KOPT-K1 (cell line): ENCODE data around the gene AIM2.
"Not testable (repeated sequence)": the region's sequence is repeated elsewhere in the genome, so short reads cannot be mapped to it uniquely, and the experiment has no call there.

Source experiments
- H3K27ac ChIP-seq: fragments of 200-600 bp; sonication (generic); 2 replicates; pipeline ENCODE4 v1.5.1; 2016; ENCODE audit warnings: antibody characterized with exemption, mild to moderate bottlenecking, low read depth, low read length; ENCODE audit not compliant: poor library complexity, severe bottlenecking
- H3K36me3 ChIP-seq: fragments of 200-600 bp; sonication (generic); 2 replicates; pipeline ENCODE4 v1.5.1; 2017; ENCODE audit warnings: antibody characterized with exemption, mild to moderate bottlenecking, low read length, moderate library complexity; ENCODE audit not compliant: insufficient read depth
- H3K9me3 ChIP-seq: fragments of 200-600 bp; sonication (generic); 2 replicates; pipeline ENCODE4 v1.5.1; 2017; ENCODE audit warnings: antibody characterized with exemption, low read length, mild to moderate bottlenecking; ENCODE audit not compliant: insufficient read depth, poor library complexity, severe bottlenecking

AIM2 gene, protein sequence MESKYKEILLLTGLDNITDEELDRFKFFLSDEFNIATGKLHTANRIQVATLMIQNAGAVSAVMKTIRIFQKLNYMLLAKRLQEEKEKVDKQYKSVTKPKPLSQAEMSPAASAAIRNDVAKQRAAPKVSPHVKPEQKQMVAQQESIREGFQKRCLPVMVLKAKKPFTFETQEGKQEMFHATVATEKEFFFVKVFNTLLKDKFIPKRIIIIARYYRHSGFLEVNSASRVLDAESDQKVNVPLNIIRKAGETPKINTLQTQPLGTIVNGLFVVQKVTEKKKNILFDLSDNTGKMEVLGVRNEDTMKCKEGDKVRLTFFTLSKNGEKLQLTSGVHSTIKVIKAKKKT

DNA sequence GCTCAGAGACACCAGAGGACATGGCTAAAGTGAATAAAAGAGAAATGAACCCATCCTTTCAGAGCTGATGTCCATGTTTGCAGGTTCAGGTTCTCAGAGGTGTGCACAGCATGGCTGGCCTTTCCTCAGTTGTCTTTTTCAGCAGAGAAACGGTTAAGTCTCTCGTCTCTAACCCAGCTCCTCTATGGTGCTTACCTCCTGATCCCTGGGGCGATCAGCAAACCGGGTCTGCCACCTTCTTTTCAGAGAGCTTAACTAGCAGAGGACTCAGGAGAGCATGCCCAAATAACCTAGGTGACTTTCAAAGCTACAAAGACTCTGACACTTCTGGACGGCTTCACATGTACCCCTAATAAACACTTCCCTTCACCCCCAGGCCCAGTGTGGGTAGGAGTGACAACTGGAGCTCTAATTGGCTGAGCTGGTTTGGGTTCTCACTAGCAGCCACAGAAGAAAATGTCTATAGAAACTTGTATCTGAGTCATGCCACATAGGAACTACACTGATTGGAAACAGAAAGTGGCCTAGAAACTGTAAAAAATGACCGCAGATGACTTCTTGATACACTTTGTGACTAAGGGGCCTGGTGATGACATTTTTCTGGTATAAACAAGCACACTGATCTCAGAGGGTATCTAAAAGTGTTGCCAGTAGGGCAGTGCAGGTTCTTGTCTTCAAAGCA lies at the start of gene AIM2:
TSS of gene AIM2 (minus strand) at position 329 of the 682 bp plus-strand sequence. CDS start 3,267 bp downstream, outside the sequence.
- Histone ChIP-seq H3K9me3 (no peaks in the 10 kb centered on the region), H3K27ac (no peak within 1 kb of the TSS), H3K36me3 (no peaks in the 10 kb centered on the region)

DNA sequence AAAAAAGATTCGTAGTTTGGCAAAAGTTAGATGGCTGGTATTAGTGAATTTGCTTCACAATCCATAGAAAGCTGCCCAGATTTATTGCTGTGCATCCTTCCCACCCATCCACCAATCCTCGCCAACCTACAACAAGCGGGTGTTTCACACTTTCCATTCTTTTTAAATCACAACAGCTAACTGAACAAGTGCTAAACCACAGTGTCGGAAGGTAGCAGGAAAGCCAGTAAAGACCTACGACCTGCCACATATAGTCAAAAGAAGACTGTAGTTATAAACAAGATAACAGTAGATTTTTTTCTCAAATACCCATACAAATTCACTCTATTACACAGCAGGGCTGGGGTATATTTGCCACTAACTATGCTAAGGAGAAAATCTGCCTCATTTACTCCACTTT lies 47.0 kb upstream of the AIM2 start:
- Histone ChIP-seq H3K36me3 (no peaks in the 10 kb centered on the region), H3K27ac (no peak overlapping the region), H3K9me3 (no peaks in the 10 kb centered on the region)

DNA sequence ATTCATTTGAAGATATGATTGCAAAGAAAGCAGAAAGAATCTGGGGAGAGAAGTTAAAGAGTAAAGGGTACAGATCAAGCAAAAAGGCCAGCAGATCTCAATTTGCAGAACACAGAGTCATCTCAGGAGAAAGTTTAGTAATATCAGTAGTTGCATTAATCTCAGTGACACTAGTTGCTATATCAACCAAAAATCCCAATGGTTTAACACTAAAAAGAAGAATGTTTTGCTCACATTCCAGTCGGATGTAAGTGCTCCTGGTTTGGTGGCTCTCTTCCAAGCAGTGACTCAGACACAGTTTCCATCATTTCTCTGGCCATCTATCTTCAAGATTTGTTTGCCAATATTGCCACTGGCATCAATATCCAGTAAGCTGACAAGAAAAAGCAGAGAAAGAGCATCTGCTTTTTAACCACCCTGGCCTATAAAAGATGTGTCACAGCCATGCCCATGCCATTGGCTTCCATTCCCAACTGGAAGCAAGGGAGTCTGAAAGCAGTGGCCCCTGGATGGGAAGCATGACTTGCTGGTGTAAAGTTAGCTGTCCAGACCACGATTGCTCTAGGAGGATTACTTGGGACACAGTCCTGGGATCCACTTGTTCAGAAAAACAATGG lies 45.5 kb upstream of the AIM2 start:
- H3K9me3 ChIP-seq = no peaks in the 10 kb centered on the region
- H3K27ac ChIP-seq = no peak overlapping the region
- H3K36me3 ChIP-seq = no peaks in the 10 kb centered on the region

DNA sequence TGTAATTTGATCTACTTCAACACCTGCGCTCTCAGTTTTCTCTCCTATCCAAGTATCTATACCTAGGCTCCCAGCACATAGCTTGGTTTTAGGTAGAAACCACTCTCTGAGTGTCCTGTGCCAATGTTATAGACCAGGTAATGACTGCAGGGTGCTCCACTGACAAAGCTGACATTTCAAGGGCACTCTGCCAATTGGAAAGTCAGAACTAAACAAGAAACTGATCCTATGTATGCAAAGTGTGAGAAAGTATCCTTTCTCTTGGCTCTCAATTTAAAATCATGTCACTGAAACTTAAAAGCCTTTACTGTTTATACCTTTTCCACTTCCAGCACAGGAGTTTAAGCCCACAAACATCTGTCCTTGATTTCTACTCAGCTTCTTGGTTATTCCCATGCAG lies 45.0 kb upstream of the AIM2 start:
- no peaks in the 10 kb centered on the region for H3K9me3 ChIP-seq
- no peaks in the 10 kb centered on the region for H3K36me3 ChIP-seq
- no peak overlapping the region for H3K27ac ChIP-seq

DNA sequence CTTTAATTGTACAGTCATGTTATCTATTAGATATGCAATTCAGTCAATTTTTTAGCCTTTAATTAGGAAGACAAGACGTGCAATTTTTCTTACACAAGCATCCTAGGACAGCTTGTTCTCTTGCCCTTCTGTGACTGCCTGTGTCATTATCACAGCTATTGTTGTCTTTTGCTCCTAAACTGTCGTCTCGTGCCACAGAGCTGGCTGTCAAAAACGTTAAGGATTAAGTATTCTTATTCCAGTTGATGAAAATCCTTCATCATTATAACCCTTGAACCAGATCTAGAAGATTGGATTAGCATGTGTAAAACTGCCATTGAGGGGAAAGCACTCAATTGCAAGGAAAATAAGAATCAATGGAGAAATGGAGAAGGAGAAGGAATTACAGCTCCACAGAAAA lies 43.8 kb upstream of the AIM2 start:
- no peaks in the 10 kb centered on the region for H3K36me3 ChIP-seq
- H3K27ac ChIP-seq = no peak overlapping the region

DNA sequence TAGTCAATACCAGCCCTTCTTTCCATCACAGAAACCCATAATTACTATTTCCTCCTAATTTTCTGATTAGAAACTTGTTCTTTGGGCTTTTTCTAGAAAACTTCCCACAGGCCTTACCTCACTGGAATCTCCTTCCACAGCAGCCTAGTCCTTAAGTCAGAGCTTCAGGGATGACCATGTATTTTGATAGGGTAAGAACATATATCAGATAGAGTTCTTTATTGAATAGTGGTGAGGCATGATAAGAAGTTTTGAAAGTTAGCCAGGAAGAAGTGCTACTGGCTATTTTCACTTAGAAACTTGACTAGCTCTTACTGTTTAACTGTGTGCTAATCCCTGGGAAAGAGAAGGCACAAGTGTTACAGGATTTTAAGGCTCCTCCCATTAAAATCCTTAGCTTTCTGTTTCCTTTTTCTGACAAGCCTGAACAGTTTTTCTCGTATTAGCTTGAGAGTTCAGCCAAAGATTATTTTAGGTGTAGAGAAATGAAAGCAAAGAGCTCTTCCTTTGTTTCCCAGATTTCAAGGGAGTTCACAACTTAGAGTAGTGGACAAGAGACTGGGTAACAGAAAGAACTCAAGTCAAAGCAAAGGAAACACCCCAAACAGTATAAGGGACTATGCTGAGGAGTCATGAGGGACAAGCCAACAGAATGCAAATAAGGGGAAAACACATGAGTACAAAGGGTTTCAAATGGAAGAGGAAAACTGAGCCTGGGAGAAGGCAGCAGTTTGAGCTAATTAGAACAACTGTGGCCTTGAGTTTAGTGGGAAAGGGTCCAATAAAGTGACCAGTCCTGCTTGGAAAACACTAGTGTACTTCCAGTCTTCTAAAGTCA lies 37.2 kb upstream of the AIM2 start:
- Histone ChIP-seq H3K36me3 (no peaks in the 10 kb centered on the region), H3K9me3 (no peaks in the 10 kb centered on the region), H3K27ac (no peak overlapping the region)

More for the DNA sequence above, 43.8 kb upstream of the AIM2 start:
- no peaks in the 10 kb centered on the region for H3K9me3 ChIP-seq

DNA sequence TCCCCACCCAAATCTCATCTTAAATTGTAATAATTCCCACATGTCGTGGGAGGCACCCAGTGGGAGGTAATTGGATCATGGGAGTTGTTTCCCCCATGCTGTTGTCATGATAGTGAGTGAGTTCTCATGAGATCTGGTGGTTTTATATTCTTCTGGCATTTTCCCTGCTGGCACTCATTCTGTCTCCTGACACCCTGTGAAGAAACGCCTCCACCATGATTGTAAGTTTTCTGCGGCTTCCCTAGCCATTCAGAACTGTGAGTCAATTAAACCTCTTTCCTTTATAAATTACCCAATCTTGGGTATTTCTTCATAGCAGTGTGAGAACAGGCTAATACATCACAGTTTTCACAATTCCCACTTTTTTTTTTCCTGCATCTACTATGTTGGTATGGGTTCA lies 26.5 kb upstream of the AIM2 start:
- not testable (repeated sequence) for H3K36me3 ChIP-seq, H3K27ac ChIP-seq
- H3K9me3 ChIP-seq = peaks cover 13% of the 10 kb centered on the region

DNA sequence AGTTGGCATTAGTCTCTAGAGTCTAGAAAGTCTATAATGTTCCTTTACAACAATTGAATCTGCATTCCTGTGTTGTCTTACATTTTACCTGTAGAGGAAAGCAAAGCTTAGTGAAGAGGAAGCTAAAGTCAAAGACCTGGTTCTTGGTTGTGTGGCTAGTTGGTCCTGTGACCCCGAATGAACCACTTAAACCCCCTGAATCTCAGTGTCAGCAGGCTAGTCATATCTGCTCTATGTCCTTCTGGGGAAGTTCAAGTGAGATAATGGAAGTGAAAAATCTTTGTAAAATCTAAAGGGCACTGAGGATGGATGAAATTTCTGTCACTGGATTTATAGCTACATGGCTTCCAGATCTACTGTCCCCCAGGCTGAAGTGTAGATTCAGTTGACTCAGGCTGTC lies 24.0 kb upstream of the AIM2 start:
- no peaks in the 10 kb centered on the region for H3K36me3 ChIP-seq
- H3K9me3 ChIP-seq = peaks cover 10% of the 10 kb centered on the region
- no peak overlapping the region for H3K27ac ChIP-seq

DNA sequence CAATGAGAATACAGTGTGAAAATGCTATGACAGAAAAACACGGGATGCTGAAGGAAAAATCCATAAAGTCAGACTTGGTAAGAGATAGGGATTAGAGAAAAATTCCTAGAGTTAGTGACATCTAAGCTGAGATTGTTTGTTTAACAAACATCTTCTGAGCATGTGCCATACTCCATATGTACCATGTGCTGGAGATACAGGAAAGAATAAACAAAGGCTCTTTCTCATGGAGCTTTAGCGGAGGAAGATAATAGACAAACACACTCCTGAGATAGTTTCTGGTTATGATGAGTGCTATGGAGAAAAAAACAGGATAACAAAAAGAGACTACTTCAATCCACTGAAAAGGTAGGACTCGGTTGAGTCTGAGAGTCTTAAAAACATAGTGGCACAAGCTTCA lies 22.0 kb upstream of the AIM2 start:
- H3K36me3 ChIP-seq = no peaks in the 10 kb centered on the region
- H3K27ac ChIP-seq = no peak overlapping the region
- H3K9me3 ChIP-seq = no peaks in the 10 kb centered on the region

DNA sequence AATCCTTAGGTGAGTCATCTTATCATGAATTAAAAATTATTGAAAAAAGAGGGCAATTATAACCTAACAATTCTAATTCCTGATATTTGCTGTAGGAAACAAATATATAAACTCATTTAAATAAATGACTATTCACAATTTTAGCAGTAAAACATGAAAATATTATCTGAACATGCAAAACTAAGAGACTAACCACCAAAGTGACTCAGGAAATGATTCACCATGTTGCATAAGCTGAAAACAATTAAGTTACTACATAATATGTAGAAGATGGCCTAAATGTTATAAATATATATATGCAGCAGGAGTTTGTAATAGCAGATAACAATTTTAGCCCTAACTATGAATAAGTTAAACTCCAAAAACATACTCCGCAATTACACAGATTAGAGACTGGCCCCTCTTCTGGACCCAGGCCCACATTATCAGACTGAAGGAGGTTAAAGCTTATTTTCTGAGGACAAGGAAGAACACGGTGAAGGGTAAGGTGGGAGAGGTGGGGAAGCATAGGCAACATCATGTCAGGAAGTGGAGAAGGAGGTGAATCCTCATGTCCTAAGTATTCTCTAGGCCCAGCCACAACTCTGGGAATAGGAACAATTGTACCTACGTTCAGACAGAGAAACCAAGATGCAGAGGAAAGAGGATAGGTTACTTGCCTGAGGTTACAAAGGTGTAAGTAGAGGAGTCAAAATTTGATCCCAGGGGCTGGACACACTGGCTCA lies 15.6 kb upstream of the AIM2 start:
- H3K9me3 ChIP-seq = no peaks in the 10 kb centered on the region
- no peak overlapping the region for H3K27ac ChIP-seq
- H3K36me3 ChIP-seq = no peaks in the 10 kb centered on the region

DNA sequence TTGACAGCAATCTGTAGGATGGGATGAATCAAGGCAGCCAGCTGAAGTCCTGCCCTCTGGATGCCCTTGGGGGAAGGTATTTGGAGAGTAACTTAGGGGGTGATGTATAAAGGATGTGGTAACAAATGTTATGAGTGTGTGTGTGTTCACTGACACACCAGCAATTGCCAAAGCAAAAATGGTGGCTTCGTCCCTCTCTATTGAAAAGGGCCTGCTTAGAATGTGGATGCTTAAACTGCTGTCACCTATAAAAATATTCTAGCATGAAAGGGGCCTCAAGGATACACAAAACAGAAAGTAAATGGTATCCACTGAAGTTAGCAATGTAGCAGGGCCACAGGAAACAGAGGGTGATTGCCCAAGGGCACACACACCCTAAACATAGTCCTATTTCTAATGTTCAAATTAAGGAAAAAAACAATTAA lies 15.1 kb upstream of the AIM2 start:
- Histone ChIP-seq H3K27ac (no peak overlapping the region), H3K36me3 (no peaks in the 10 kb centered on the region), H3K9me3 (no peaks in the 10 kb centered on the region)

DNA sequence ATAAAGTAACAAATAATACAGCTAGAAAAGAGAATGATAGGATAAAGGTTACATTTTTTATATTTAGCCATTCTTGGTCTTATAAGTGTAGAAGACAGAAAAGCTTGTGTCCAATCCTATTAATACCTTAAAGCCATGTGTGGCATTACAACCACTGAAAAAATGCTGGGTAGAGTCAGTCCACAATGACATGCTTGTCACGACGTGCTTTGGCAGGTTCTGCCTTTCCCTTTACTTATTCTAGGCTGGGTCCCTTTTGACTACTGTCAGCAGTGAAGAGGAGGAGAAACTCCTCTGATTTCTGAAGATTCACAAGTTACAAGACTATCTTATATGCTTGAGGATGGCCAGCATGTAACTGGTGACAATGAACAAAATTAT lies 14.6 kb upstream of the AIM2 start:
- no peaks in the 10 kb centered on the region for H3K9me3 ChIP-seq
- no peaks in the 10 kb centered on the region for H3K36me3 ChIP-seq
- no peak overlapping the region for H3K27ac ChIP-seq

DNA sequence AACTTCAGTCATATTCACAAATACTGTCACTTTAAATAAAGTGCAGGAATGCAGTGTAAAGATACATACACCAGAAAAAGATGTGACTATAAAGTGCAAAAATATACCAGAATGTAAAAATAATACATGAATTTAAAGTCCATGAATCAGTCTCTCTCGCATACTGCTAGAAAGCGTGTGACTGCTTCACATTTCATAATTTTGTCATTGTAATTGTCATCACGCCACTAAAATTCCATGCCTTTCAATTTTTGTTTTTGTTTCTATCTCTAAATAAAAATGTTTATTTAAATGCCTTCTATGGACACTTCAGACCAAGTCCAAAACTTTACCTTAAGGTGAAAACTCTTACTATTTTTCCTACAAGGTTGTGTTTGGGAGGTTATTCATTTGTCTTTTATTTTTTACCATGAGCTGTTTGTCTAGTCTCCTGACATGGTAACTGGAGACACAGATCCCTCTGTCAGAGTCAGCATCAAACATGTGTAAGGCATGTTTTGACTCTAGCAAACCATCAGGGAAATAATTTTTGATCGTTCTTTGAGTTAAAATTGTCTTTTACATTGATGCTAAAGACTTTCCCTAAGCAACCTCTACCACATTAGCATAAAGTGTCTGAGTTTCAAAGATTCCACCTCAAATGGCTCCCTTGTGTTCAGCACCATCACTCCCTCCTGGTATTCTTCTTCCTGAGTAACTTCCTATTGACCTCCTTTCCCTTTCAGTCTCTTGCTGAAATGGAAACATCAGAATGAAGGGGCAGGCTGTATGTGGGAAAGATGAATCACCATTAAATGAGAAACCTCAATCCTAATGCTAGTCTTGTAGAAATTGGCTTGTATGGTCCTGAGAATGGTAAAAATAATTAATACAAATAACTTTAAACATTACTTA lies 14.0 kb upstream of the AIM2 start:
- no peaks in the 10 kb centered on the region for H3K9me3 ChIP-seq
- no peak overlapping the region for H3K27ac ChIP-seq
- no peaks in the 10 kb centered on the region for H3K36me3 ChIP-seq
